Measurements from ENCODE around the gene SBNO1. TPM values are rescaled to one million over a fixed set of nuclear protein-coding genes. Genes with fewer than 3 reads are reported as not detected.

Gene SBNO1
- total RNA-seq, 4 donors from 2014 or later, result 26.7 to 31.8 (median 29.9) TPM

DNA sequence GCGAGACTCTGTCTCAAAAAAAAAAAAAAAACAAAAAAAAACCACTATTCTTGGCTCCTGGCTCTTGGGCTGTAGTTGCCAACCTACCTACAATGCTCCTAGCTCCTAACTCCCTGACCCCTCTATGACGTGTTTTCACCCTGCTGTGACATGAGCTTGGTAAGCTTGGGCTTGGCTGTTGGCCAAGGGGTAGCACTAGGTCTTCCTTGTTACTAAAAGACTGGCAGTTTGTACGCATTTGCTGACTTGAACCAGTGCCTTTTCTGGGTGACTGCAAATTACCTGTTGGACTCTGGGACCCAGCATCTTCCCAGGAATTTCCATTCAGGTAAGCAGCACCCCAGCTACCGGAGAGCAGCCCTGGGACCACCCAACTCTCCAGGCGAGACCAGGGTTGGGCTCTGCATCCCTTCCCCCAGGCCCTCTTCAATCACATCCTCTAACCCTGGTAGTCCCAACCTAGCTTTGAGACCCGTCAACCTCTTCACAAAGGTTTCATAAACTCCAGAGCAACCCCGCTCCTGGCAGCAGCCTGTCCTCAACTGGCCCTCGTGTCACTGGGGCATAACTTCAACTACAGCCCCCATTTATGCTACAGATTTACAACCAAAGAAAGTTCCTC lies 101.3 kb downstream of the SBNO1 start:
- Histone ChIP-seq H3K27me3 (no peaks in the 10 kb centered on the region), H3K36me3 (peaks cover 30 to 83% (median 77%) of the 10 kb centered on the region in 4 donors), H3K4me3 (no peak overlapping the region), H3K27ac (replicated peaks in 1 of 4) (no peak overlapping the region), H3K9me3 (no peaks in the 10 kb centered on the region), H3K4me1 (peaks cover 3 to 13% (median 11%) of the 10 kb centered on the region in 4 donors)
- TF ChIP-seq POLR2AphosphoS5 (IDR thresholded peaks at IDR 0.05) (no peak), POLR2A (IDR thresholded peaks at IDR 0.05; ENCODE audit: low read depth) (no peak), EP300 (IDR thresholded peaks at IDR 0.05) (no peak)
- TF ChIP-seq, protein P1, sequence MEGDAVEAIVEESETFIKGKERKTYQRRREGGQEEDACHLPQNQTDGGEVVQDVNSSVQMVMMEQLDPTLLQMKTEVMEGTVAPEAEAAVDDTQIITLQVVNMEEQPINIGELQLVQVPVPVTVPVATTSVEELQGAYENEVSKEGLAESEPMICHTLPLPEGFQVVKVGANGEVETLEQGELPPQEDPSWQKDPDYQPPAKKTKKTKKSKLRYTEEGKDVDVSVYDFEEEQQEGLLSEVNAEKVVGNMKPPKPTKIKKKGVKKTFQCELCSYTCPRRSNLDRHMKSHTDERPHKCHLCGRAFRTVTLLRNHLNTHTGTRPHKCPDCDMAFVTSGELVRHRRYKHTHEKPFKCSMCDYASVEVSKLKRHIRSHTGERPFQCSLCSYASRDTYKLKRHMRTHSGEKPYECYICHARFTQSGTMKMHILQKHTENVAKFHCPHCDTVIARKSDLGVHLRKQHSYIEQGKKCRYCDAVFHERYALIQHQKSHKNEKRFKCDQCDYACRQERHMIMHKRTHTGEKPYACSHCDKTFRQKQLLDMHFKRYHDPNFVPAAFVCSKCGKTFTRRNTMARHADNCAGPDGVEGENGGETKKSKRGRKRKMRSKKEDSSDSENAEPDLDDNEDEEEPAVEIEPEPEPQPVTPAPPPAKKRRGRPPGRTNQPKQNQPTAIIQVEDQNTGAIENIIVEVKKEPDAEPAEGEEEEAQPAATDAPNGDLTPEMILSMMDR (IDR thresholded peaks at IDR 0.05), result no peak
- 88% methylated on average over 8 of the region's 8 CpGs for WGBS
- DNase-seq (ENCODE audit: extremely low spot score), result no peak
- intact Hi-C loops (cut with DNase I), result no loop called here

DNA sequence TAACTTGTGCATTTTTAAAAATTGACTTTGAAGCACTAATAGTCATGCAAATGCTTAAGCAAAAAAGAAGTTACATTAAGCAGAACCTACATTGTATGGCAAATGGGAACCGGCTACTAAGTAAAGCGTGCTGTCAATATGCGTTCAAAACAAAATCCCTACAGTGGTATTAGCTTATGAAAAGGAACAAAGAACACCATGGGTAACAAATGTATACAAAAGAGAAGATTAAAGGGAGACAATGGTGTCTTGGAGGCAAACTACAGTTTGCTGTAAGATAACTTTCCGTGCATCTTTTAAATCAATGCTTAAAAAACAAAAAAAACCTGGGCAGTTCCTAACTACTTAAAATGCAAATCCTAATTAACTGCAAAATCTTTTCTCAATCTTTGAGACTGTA lies 103.5 kb downstream of the SBNO1 start:
- no peak for DNase-seq (ENCODE audit: extremely low spot score)
- no peak overlapping the region for H3K4me3 ChIP-seq
- no peak for TF ChIP-seq EP300 (IDR thresholded peaks at IDR 0.05)
- TF ChIP-seq POLR2AphosphoS5 (IDR thresholded peaks at IDR 0.05), result no peak
- TF ChIP-seq POLR2A (IDR thresholded peaks at IDR 0.05; ENCODE audit: low read depth), result no peak
- TF ChIP-seq, protein P1 (IDR thresholded peaks at IDR 0.05), result no peak
- H3K27ac ChIP-seq (replicated peaks in 1 of 4), result no peak overlapping the region
- 91% methylated on average over 4 of the region's 4 CpGs for WGBS
- H3K9me3 ChIP-seq, result no peaks in the 10 kb centered on the region
- H3K27me3 ChIP-seq, result no peaks in the 10 kb centered on the region
- H3K36me3 ChIP-seq, result peaks cover 45 to 95% (median 89%) of the 10 kb centered on the region in 4 donors
- intact Hi-C loops (cut with DNase I), result no loop called here
- peaks cover 0 to 6% (median 1%) of the 10 kb centered on the region in 4 donors for H3K4me1 ChIP-seq

GRCh38 chr12:123260081-123260480 lies 104.6 kb downstream of the SBNO1 start:
- Histone ChIP-seq H3K27ac (replicated peaks in 1 of 4) (no peak overlapping the region), H3K36me3 (peaks cover 44 to 95% (median 91%) of the 10 kb centered on the region in 4 donors), H3K9me3 (no peaks in the 10 kb centered on the region), H3K27me3 (no peaks in the 10 kb centered on the region), H3K4me3 (no peak overlapping the region), H3K4me1 (peaks cover 0 to 6% (median 1%) of the 10 kb centered on the region in 4 donors)
- intact Hi-C loops (cut with DNase I), result no loop called here
- TF ChIP-seq, protein P1 (IDR thresholded peaks at IDR 0.05), result no peak
- TF ChIP-seq EP300 (IDR thresholded peaks at IDR 0.05), result no peak
- TF ChIP-seq POLR2AphosphoS5 (IDR thresholded peaks at IDR 0.05), result no peak
- no peak for TF ChIP-seq POLR2A (IDR thresholded peaks at IDR 0.05; ENCODE audit: low read depth)
- DNase-seq (ENCODE audit: extremely low spot score), result no peak
- WGBS, result 72% methylated on average over 9 of the region's 9 CpGs

- Histone ChIP-seq H3K27me3 (no peaks in the 10 kb centered on the region), H3K4me3 (no peak overlapping the region), H3K36me3 (peaks cover 38 to 99% (median 90%) of the 10 kb centered on the region in 4 donors), H3K9me3 (no peaks in the 10 kb centered on the region), H3K27ac (replicated peaks in 1 of 4) (no peak overlapping the region), H3K4me1 (peaks cover 6 to 12% (median 11%) of the 10 kb centered on the region in 4 donors)
- 72% methylated on average over 4 of the region's 4 CpGs for WGBS
- TF ChIP-seq, protein P1 (IDR thresholded peaks at IDR 0.05), result no peak
- TF ChIP-seq POLR2A (IDR thresholded peaks at IDR 0.05; ENCODE audit: low read depth) (no peak), EP300 (IDR thresholded peaks at IDR 0.05) (no peak), POLR2AphosphoS5 (IDR thresholded peaks at IDR 0.05) (no peak)
- intact Hi-C loops (cut with DNase I), result no loop called here
- no peak for DNase-seq (ENCODE audit: extremely low spot score)
Observed at GRCh38 chr12:123258593-123258992, 106.1 kb downstream of the SBNO1 start.
